IPS DF 4.7 (cell line): ENCODE measurements around the gene ZSWIM8.
"Not testable (repeated sequence)": the region's sequence is repeated elsewhere in the genome, so short reads cannot be mapped to it uniquely, and the experiment has no call there.

ENCODE experiments used
- DNase-seq: peaks from one replicate; pipeline ENCODE4 v3.0.0-alpha.2; 2013; ENCODE audit warnings: low spot score; ENCODE audit errors: extremely low read depth

Gene ZSWIM8

DNA sequence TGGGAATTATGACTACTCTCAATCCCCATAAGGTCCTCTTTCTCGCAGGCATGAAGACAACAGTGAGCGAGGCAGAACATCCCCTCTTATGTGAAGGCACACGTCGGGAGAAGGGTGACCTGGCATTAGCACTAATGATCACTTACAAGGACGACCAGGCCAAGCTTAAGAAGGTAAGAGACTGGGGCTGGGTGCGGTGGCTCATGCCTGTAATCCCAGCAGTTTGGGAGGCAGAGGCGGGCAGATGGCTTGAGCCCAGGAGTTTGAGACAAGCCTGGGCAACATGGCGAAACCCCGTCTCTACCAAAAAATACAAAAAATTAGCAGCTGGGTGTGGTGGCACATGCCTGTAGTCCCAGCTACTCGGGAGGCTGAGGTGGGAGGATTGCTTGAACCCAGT, 10.1 kb downstream of the ZSWIM8 start:
- not testable (repeated sequence) for DNase-seq

DNA sequence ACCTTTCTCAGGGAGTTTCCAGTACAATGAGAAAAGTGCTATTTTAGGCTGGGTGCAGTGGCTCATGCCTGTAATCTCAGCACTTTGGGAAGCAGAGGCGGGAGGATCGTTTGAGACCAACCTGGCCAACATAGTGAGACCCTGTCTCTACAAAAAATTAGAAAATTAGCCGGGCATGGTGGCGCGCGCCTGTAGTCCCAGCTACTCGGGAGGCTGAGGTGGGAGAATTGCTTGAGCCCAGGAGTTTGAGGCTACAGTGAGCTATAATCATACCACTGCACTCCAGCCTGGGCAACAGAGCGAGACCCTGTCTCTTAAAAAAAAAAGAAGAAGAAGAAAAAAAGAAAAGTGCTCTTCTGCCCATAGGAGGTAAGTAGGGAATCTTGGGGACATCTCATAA, 10.6 kb downstream of the ZSWIM8 start:
- DNase-seq, result not testable (repeated sequence)

DNA sequence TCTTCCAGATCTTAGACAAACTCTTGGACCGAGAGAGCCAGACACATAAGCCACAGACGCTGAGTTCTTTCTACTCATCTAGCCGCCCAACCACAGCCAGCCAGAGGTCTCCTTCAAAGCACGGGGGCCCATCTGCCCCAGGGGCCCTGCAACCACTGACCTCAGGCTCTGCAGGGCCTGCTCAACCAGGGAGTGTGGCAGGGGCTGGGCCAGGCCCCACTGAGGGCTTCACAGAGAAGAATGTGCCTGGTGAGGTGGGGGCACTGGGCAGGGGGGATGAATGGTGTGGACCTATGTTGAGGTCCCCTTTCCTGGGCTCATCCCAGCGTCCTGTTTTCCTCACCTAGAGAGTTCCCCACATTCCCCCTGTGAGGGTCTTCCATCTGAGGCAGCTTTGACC, 11.4 kb downstream of the ZSWIM8 start:
- DNase-seq, result no peak

DNA sequence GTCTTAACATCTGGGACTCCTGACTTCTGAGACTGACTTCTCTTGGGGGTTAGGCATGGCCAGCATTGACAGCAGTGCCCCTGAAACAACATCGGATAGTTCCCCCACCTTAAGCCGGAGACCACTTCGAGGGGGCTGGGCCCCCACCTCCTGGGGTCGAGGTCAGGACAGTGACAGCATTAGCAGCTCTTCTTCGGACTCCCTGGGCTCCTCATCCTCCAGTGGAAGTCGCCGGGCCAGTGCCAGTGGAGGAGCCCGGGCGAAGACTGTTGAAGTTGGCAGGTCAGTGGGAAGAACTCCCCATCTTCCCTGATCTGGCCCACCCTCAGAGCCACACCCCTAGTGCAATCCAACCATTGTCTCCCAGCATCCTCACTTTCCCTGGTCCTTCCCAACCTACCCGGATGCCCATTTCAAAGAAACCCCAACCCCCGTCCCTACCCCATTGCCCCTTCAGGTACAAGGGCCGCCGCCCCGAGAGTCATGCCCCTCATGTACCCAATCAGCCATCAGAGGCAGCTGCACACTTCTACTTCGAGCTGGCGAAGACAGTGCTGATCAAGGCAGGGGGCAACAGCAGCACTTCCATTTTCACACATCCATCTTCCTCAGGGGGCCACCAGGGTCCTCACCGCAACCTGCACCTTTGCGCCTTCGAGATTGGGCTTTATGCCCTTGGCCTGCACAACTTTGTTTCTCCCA, 12.1 kb downstream of the ZSWIM8 start:
- no peak for DNase-seq

DNA sequence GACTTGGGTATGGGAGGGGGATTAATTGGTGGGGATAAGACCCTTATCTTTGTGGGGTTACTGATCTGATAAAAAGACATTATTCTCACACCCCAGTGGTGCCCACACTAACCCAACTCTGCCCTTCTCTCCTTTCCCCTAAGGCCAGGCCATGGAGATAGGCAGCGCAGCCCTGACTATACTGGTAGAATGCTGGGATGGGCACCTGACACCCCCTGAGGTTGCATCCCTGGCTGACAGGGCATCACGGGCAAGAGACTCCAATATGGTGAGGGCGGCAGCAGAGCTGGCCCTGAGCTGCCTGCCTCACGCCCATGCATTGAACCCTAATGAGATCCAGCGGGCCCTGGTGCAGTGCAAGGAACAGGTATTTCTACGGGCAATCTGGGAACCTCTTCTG, 12.7 kb downstream of the ZSWIM8 start:
- DNase-seq, result no peak

DNA sequence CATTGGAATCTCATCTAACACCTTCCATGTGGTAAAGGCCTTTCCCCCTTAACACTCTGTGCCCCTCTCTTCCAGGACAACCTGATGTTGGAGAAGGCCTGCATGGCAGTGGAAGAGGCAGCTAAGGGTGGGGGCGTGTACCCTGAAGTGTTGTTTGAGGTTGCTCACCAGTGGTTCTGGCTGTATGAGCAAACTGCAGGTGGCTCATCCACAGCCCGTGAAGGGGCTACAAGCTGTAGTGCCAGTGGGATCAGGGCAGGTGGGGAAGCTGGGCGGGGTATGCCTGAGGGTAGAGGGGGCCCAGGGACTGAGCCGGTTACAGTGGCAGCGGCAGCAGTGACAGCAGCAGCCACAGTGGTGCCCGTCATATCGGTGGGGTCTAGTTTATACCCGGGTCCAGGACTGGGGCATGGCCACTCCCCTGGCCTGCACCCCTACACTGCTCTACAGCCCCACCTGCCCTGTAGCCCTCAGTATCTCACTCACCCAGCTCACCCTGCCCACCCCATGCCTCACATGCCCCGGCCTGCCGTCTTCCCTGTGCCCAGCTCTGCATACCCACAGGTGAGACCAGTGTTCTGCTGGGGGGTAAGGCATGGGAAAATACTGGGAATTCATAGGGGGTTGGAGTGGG, 13.6 kb downstream of the ZSWIM8 start:
- DNase-seq, result no peak

DNA sequence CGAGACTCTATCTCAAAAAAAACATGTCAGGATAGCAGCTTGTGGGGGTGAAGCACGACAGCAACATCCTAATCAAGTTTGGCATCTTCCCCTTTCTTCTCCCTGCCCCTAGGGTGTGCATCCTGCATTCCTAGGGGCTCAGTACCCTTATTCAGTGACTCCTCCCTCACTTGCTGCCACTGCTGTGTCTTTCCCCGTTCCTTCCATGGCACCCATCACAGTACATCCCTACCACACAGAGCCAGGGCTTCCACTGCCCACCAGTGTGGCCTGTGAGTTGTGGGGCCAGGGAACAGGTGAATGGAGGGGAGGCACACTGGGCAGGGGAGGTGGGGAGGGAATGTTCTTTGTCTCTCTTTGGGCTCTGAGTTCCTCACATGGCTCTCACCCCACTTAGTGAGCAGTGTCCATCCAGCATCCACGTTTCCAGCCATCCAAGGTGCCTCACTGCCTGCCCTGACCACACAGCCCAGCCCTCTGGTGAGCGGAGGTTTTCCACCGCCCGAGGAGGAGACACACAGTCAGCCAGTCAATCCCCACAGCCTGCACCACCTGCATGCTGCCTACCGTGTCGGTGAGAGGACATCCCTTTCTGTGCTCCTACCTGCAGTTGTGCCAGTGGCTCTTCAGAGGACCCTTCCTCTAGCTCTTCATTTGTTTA, 14.6 kb downstream of the ZSWIM8 start:
- no peak for DNase-seq

DNA sequence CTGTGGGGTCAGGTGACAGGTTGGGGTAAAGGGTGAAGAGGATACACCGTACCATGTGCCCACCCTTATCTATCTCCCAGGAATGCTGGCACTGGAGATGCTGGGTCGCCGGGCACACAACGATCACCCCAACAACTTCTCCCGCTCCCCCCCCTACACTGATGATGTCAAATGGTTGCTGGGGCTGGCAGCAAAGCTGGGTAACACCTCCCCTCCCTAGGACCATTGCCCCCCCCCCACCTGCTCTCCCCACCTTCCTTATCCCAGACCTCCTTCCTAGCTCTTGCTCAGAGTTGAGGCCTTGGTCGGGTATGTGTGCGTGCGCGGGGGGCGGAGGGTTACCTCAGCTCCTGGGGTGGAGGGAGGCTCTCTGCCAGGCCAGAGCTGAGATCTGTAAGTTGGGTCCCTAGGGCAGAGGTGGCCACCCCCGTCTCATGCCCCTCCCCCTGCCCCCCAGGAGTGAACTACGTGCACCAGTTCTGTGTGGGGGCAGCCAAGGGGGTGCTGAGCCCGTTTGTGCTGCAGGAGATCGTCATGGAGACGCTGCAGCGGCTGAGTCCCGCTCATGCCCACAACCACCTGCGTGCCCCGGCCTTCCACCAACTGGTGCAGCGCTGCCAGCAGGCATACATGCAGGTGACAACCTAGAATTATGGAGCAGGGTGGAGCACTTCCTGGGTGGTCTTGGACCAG, 15.3 kb downstream of the ZSWIM8 start:
- no peak for DNase-seq

DNA sequence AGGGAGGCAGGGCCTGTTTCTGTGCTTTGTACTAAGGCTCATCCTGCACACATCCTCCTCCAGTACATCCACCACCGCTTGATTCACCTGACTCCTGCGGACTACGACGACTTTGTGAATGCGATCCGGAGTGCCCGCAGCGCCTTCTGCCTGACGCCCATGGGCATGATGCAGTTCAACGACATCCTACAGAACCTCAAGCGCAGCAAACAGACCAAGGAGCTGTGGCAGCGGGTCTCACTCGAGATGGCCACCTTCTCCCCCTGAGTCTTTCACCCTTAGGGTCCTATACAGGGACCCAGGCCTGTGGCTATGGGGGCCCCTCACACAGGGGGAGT, 15.8 kb downstream of the ZSWIM8 start:
- no peak for DNase-seq

DNA sequence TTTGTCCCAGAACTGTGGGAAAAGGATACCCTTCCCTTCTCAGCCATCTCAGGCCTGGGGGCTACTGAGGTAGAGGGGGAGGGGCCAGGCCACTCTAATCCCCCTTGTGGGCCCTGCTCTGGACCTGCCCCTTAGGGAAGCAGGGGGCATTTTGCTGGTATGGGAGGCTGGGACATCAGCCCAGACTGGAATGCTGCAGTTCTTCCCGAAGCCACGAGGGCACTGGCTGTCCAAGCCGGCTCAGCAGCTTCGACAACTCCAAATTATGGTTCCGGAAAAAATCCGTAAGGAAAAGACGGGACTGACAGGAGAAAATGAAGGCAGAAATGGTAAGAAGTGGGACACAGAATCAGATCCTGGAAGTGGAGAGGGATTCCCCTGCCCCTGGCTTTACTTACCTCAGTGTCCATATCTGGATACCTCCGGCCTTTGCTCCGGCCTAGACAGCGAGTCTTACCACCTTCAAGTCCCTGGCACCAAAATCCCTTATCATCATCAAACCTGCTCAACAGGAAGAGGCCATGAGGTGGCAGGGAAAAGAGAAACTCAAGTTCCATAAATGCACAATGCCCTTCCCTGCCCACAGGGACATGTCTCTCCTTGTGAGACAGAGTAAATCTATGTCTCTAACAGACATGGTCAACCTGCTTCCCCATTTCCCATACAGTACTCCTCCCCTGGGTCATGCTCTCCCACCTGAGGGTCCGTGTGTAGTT, 17.0 kb downstream of the ZSWIM8 start:
- DNase-seq, result no peak

DNA sequence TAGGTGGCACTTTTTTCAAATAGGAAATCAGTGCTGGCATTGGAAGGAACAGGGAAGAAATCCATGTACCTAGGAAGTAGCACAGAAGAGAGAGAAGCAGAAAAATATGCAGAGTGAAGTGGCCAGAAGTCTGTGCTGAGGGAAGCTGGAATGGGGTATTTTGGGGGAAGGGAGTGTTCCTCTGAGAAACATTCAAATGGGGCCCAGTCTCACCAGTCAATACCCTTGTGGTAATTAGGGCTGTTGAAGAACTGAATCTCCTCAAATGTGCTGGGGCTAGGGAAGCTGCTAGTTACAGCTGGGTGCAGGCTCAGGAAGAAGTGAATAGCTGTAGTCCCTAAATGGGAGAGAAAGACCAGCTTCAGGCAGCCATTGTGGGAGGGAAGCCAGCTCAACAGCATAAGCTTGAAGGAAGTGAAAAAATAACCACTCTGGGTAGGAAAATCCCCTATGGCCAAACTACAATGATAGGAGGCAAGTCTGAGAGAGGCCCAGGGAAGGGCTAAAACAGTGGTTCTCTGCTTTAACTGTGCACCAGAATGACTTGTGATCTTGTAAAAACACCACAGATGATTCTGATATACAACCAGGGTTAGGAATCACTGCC, 18.4 kb downstream of the ZSWIM8 start:
- DNase-seq, result no peak

DNA sequence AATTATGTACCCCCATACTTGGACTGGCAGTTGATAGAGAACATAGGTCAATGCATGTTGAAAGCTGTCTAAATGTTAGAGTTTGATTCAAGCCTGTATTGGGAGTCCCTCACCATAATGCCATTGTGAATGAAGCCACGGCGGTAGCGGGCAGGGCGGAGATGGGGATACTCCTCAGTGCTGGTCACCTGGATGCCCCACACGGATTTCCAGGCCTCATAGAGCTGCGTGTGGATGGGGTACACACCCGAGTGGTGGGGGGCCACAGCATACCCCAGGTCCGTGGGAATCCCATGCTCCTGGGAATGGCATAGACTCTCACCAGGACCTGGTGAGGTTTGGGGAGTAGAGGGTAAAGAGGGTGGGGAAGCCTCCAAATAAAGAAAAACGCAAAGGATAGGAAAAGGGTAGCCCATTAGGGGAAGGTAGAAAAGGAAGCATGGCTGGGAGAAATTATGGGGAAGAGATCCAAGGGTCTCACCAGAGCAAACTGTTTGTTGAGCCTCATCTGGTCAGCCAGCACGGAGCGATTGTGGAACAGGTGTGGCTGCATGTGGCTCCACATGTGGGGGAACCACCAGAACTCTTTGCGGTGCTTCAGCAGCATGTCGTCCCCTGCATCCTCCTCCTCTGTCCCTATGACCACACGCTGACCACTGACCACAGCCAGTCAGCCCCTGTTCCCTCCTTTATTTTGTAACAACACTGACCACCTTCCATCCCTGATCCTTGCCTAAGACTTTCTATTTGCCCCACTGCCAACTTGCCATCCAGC, 21.0 kb downstream of the ZSWIM8 start:
- no peak for DNase-seq

DNA sequence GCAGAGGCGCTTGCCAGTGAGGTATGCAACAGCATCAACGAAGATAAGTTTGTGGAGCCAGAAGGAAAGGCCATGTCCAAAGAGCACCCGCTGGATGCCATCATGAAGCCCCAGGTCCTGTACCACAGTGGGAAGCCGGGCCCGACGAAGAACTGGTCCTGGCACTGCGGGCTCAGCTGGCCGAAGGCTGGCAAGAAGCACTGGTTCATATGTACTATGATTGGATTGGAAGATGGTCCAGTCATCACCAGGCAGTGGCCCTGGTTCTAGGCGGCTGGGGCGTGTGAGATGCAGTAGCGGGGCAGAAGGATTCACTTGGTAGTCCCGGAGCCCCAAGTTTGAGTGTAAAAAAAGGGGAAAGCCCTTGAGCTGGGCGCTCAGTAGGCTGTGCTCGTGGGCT, 22.1 kb downstream of the ZSWIM8 start:
- DNase-seq, result no peak

DNA sequence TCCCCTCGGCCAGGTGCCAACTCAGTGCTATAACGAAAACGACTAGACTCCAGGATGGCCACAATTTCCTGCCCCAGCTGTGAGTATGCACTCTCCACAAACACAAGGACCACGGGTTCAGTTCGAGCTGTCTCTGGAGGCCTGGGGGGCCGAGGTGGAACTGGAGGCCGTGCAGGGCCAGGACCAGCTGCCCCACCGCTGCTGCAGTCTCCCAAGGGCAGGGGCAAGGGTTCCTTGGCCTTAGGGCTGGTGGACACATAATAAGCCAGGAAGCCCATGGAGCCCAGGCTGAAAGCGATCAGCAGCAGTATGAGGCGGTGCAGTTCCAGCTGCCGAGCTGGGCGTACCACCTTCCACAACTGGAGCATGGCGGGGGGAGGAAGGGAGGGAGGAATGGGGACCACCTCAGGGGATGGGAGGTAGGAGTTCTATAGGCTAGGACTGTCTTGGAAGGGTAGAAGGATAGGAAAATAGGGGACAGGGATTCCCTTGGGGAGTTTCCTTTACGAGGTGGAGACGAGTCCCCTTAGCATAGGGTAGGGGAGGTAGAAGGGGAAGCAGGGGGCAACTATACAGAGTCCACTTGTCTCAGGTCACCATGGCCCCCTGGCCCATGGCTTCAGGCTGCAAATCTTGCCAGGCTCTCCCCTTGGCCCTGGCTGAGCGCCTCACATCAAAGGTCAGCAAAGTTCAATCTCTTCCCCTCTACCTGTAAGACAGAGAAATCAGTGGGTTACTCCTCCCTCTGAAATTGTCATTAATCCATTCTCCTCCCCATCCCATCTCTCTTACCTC, 22.8 kb downstream of the ZSWIM8 start:
- DNase-seq, result no peak

DNA sequence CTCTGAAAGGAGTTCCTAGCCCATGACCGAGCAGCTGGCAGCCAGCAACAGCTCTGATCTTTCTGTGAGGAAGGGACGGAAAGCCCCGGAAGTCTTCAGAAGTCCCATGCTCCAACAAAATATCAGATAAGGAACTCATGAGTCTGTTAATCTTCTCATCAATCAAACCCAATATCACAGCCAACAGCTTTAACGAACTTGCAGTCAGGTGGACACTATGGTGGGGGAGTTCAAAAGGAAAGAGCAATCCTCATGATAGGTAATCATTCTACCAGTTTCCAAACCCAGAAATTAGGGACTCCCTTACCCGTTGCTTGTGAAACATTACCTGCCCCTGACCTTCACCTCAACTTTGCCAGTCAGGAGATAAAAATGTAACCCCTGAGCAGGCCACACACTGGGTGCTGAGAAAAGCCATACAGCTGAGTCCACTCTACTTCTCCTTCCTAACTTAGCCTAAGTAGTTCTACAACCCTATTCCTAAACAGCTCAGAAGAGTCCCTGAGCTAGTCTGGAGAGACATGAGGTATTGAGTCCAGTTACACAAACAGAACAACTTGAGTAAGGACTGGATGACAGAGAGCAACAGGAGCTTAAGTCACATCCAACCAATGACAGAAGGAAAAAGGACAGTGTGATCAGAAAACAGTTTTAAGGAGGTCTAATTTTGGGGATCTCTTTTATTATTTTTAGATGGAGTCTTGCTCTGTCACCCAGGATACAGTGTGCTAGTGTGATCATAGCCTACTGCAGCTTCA, 23.8 kb downstream of the ZSWIM8 start:
- no peak for DNase-seq

DNA sequence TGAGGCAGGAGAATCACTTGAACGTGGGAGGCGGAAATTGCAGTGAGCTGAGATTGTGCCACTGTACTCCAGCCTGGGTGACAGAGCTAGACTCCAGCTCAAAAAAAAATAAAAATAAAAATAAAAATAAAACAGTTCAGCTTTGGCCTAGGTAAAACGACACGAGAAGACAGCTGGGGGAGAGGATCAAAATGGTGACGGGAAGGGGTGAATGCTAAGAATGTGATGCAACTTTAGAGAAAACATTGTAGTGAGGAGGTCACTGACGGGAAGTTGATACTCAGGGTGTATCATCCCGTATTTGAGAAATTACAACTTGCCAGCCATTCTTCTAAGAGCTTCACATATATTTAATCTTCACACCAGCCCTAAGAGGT, 24.9 kb downstream of the ZSWIM8 start:
- DNase-seq, result no peak

DNA sequence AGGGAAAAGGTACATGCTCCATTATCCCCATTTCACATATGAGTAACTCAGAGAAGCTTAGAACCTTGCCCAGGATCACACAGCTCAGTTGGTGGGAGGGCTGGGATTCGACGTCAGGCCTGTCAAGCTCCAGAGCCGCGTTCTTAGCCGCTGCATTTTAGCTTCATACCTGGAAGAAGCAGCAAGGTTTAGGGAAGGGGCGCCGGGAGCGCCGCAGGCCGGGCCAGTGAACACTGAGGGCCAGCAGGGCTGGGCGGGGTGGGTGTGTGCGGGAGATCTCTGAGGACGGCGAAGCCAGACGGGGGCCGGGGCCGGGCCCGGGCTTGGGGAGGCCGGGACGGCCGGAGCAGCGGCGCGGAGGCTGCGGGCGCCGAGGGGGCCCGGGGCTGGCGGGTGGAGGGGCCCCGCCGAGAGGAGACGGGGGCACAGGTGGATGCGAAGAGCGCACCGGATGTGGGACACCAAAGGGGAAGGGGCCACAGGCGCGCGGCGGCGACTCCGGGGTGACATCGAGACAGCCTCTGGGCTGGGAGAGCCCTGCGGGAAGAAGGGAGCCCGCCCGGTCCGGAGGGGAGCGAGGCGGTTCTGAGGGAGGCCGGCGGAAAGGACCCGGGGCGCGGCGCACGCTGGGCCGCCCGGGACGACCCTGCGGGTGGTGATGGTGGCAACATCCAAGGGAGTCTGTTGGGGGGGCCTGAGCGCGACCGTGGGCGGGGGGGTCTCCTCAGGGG, 25.5 kb downstream of the ZSWIM8 start:
- DNase-seq, result no peak

DNA sequence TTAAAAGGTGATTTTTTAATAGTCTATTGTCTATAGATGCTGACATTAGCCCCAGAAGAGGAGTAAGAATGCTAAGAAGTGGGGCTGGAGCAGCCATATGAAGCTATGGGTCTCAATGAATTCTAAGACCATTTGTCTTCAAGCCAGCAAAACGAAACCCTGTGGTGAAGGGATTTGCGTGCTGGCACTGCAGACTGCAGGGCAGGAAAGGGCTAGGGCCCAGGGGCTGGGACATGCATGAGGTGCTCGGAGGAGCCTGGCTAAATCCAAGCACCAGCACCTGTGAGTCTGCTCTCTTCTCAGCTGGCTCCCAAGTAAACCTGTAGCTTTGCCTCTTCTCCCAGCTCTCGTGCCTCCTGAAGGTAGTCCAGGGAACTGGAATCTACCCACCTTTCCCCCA, 27.3 kb downstream of the ZSWIM8 start:
- no peak for DNase-seq
